Activated T-cell treated with anti-CD3 and anti-CD28 coated beads, Interleukin-2, amount 50 U/mL, for 48 hours (primary cell): ENCODE results near the gene TLE5.
"Not testable (repeated sequence)": the region's sequence is repeated elsewhere in the genome, so short reads cannot be mapped to it uniquely, and the experiment has no call there.

ENCODE experiments used
- DNase-seq, 2 experiments: peaks; one replicate each; pipeline ENCODE4 v3.0.0-alpha.2; 2020

TLE5 gene

GRCh38 chr19:3060857-3061181, 1.5 kb downstream of the TLE5 start:
- DNase-seq, result no peak

GRCh38 chr19:3059653-3060052, 2.6 kb downstream of the TLE5 start:
- DNase-seq, result no peak

GRCh38 chr19:3058821-3059314, 3.4 kb downstream of the TLE5 start:
- no peak for DNase-seq

- DNase-seq, result no peak
Measured at GRCh38 chr19:3058009-3058820, 4.1 kb downstream of the TLE5 start.

- no peak for DNase-seq
Measured at GRCh38 chr19:3057275-3057714, 5.0 kb downstream of the TLE5 start.

GRCh38 chr19:3056417-3057088, 5.7 kb downstream of the TLE5 start:
- DNase-seq, result no peak

- DNase-seq, result no peak
Measured at GRCh38 chr19:3055741-3056416, 6.4 kb downstream of the TLE5 start.

- DNase-seq, result no peak
Measured at GRCh38 chr19:3054972-3055740, 7.1 kb downstream of the TLE5 start.

- no peak for DNase-seq
Measured at GRCh38 chr19:3054265-3054971, 7.9 kb downstream of the TLE5 start.

- no peak for DNase-seq
Measured at GRCh38 chr19:3053780-3054179, 8.5 kb downstream of the TLE5 start.

GRCh38 chr19:3053218-3053621, 9.1 kb downstream of the TLE5 start:
- DNase-seq, result no peak

GRCh38 chr19:3050016-3050415, 12.3 kb downstream of the TLE5 start:
- DNase-seq, result not testable (repeated sequence)

GRCh38 chr19:3049089-3049488, 13.2 kb downstream of the TLE5 start:
- no peak for DNase-seq

- DNase-seq, result no peak
Measured at GRCh38 chr19:3048190-3048533, 14.1 kb downstream of the TLE5 start.

GRCh38 chr19:3047496-3048189, 14.7 kb downstream of the TLE5 start:
- peak; percentile 76 for DNase-seq

- no peak for DNase-seq
Measured at GRCh38 chr19:3046698-3047495, 15.4 kb downstream of the TLE5 start.

GRCh38 chr19:3045885-3046697, 16.2 kb downstream of the TLE5 start:
- DNase-seq, result no peak

GRCh38 chr19:3045191-3045590, 17.1 kb downstream of the TLE5 start:
- no peak for DNase-seq

GRCh38 chr19:3042621-3043267, 19.6 kb downstream of the TLE5 start:
- DNase-seq, result no peak
